GM19023 (cell line): Measurements from ENCODE around the gene CAMKMT.

ENCODE experiments used
- ATAC-seq: cut with Tn5 transposase; IDR thresholded peaks from one replicate; pipeline ENCODE4 v1.9.1; 2021; ENCODE audit warnings: mild to moderate bottlenecking, moderate library complexity; ENCODE audit not compliant: unreplicated experiment

The CAMKMT gene

GRCh38 chr2:44638649-44639048, 276.9 kb downstream of the CAMKMT start:
- ATAC-seq: no peak

GRCh38 chr2:44639399-44639798, 277.7 kb downstream of the CAMKMT start:
- no peak for ATAC-seq

GRCh38 chr2:44642123-44642857, 280.5 kb downstream of the CAMKMT start:
- no peak for ATAC-seq

- ATAC-seq: no peak
Observed at GRCh38 chr2:44645937-44646336, 284.2 kb downstream of the CAMKMT start.

GRCh38 chr2:44649381-44649780, 287.6 kb downstream of the CAMKMT start:
- no peak for ATAC-seq

- no peak for ATAC-seq
Observed at GRCh38 chr2:44650796-44651195, 289.0 kb downstream of the CAMKMT start.

GRCh38 chr2:44651974-44652373, 290.2 kb downstream of the CAMKMT start:
- ATAC-seq: no peak

- ATAC-seq: no peak
Observed at GRCh38 chr2:44652701-44653100, 291.0 kb downstream of the CAMKMT start.

- ATAC-seq: no peak
Observed at GRCh38 chr2:44655401-44655864, 293.7 kb downstream of the CAMKMT start.

- no peak for ATAC-seq
Observed at GRCh38 chr2:44656460-44656859, 294.7 kb downstream of the CAMKMT start.

- ATAC-seq: no peak
Observed at GRCh38 chr2:44663471-44664073, 301.8 kb downstream of the CAMKMT start.

GRCh38 chr2:44668336-44668735, 306.6 kb downstream of the CAMKMT start:
- no peak for ATAC-seq

GRCh38 chr2:44671276-44671675, 309.5 kb downstream of the CAMKMT start:
- ATAC-seq: no peak

GRCh38 chr2:44671916-44672315, 310.2 kb downstream of the CAMKMT start:
- ATAC-seq: no peak

GRCh38 chr2:44672431-44672830, 310.7 kb downstream of the CAMKMT start:
- no peak for ATAC-seq

- ATAC-seq: no peak
Observed at GRCh38 chr2:44674473-44675284, 312.9 kb downstream of the CAMKMT start.

- ATAC-seq: no peak
Observed at GRCh38 chr2:44676379-44676778, 314.6 kb downstream of the CAMKMT start.

GRCh38 chr2:44679584-44679983, 317.8 kb downstream of the CAMKMT start:
- ATAC-seq: no peak

GRCh38 chr2:44679990-44680389, 318.2 kb downstream of the CAMKMT start:
- no peak for ATAC-seq

- ATAC-seq: no peak
Observed at GRCh38 chr2:44680424-44680971, 318.8 kb downstream of the CAMKMT start.

GRCh38 chr2:44680983-44681531, 319.3 kb downstream of the CAMKMT start:
- ATAC-seq: no peak
